ENCODE data around the gene UBXN11.

DNA sequence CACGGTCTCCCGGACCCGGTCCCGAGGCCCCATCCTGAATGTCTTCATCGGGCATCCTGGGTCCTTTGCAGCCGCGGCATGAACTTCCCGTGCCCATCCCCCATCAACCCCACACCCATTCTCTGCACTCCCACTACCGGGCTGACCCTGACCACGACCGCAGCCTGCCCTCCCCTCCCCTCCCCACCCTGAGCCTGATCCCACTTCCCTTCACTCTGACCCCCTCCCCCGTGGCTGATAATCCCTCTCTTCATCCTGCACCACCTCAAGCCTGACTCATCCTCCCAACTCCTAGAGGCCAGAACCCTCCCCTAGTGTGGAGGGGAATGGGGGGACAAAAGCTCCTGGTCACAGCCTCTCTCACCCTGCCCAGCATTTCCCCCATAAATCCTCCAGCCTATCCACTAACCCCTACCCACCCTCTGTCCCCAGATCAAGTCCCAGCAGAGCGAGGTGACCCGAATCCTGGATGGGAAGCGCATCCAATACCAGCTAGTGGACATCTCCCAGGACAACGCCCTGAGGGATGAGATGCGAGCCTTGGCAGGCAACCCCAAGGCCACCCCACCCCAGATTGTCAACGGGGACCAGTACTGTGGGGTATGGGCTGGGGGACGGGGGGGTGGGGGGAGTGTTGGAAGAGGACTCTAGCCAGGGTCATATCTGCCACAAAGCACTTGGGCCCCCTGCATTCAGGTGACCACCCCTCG, 25.9 kb downstream of the UBXN11 start:
- TF ChIP-seq, protein P1, sequence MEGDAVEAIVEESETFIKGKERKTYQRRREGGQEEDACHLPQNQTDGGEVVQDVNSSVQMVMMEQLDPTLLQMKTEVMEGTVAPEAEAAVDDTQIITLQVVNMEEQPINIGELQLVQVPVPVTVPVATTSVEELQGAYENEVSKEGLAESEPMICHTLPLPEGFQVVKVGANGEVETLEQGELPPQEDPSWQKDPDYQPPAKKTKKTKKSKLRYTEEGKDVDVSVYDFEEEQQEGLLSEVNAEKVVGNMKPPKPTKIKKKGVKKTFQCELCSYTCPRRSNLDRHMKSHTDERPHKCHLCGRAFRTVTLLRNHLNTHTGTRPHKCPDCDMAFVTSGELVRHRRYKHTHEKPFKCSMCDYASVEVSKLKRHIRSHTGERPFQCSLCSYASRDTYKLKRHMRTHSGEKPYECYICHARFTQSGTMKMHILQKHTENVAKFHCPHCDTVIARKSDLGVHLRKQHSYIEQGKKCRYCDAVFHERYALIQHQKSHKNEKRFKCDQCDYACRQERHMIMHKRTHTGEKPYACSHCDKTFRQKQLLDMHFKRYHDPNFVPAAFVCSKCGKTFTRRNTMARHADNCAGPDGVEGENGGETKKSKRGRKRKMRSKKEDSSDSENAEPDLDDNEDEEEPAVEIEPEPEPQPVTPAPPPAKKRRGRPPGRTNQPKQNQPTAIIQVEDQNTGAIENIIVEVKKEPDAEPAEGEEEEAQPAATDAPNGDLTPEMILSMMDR (conservative IDR thresholded peaks at IDR 0.05; ENCODE audit: low read length), result no peak
- TF ChIP-seq EZH2phosphoT487 (IDR thresholded peaks at IDR 0.05; ENCODE audit: borderline replicate concordance), result no peak

Data from Loucy (cell line).